Osteoblast (primary cell): Measurements from ENCODE around the gene CD93. TPM values are rescaled to one million over a fixed set of nuclear protein-coding genes. Genes with fewer than 3 reads are reported as not detected.

ENCODE experiments used
- DNase-seq: peaks from one replicate; pipeline ENCODE4 v3.0.0; 2011; ENCODE audit warnings: low spot score, mixed read lengths; ENCODE audit not compliant: insufficient read length; ENCODE audit errors: missing footprints
- H2AFZ ChIP-seq: 2 replicates; pipeline ENCODE4 v1.6.0; 2011; ENCODE audit warnings: mild to moderate bottlenecking, low read length
- H3K27ac ChIP-seq: 2 replicates; pipeline ENCODE4 v1.5.1; 2011; ENCODE audit warnings: mild to moderate bottlenecking, low read depth, low read length, moderate library complexity
- H3K27me3 ChIP-seq: 2 replicates; pipeline ENCODE4 v1.6.0; 2012; ENCODE audit warnings: mild to moderate bottlenecking, control low read depth, inconsistent platforms, low read length, moderate library complexity; ENCODE audit not compliant: insufficient read depth
- H3K36me3 ChIP-seq: 2 replicates; pipeline ENCODE4 v1.5.1; 2011; ENCODE audit warnings: mild to moderate bottlenecking, low read length, control low read depth, moderate library complexity; ENCODE audit not compliant: insufficient read depth
- H3K4me1 ChIP-seq: 2 replicates; pipeline ENCODE4 v1.5.1; 2011; ENCODE audit warnings: mild to moderate bottlenecking, low read length, control low read depth, moderate library complexity; ENCODE audit not compliant: insufficient read depth
- H3K4me2 ChIP-seq: 2 replicates; pipeline ENCODE4 v1.6.0; 2011; ENCODE audit warnings: mild to moderate bottlenecking, low read length; ENCODE audit not compliant: insufficient read depth
- H3K4me3 ChIP-seq: fragments of 200-600 bp; sonication (generic); 3 replicates; pipeline ENCODE4 v1.5.1; 2012; ENCODE audit warnings: mild to moderate bottlenecking, low read length, inconsistent platforms; ENCODE audit not compliant: insufficient read depth
- H3K79me2 ChIP-seq: 2 replicates; pipeline ENCODE4 v1.6.0; 2012; ENCODE audit warnings: mild to moderate bottlenecking, low read length, control low read depth, inconsistent platforms; ENCODE audit not compliant: insufficient read depth
- H3K9me3 ChIP-seq: 2 replicates; pipeline ENCODE4 v1.5.1; 2011; ENCODE audit warnings: low read depth, low read length, control low read depth
- H4K20me1 ChIP-seq: 2 replicates; pipeline ENCODE4 v1.6.0; 2012; ENCODE audit warnings: mild to moderate bottlenecking, low read length, control low read depth; ENCODE audit not compliant: insufficient read depth
- total RNA-seq: library from RNA; depleted of rRNA; stranded (reverse); fragments of >200 nt; gene quantifications from 2 replicates; pipeline ENCODE4 v1.2.3, GENCODE V29; 2012
- TF ChIP-seq, protein P1 (sequence below): IDR thresholded peaks from 2 replicates; pipeline ENCODE4 v1.5.1; 2011; ENCODE audit warnings: mild to moderate bottlenecking, low read depth, low read length, moderate library complexity; ENCODE audit errors: extremely low read depth

The CD93 gene
- total RNA-seq, 1 donor = not detected

DNA sequence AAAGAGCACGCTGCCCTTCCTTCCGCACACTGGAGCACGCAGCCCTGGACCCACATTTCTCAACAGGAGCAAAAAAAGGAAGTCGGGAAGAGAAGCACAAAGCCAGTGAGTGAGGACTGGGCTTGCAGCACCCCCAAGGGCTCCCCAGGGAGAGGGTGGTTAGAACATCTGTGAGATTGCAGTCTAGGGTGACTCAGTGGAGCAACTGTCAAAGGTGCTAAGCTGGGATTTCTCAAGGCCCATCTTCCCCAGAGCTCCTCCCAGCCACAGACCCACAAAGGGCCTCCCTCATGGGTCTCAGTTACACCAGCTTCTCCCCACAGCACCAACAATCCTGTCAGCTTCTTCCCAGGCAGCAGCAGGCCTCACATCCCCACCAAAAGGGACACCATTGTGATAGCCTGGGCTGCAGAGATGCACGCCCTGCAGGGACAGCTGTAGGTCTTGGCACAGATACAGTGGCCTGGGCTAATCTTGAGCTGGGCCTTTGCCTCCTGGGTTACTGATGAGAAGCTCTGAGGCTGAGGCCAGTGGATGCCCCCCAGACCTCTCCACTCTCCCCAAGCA, 39.6 kb upstream of the CD93 start:
- no peaks in the 10 kb centered on the region for H3K9me3 ChIP-seq
- DNase-seq = peak; percentile 86
- no peaks in the 10 kb centered on the region for H3K36me3 ChIP-seq
- TF ChIP-seq, protein P1, sequence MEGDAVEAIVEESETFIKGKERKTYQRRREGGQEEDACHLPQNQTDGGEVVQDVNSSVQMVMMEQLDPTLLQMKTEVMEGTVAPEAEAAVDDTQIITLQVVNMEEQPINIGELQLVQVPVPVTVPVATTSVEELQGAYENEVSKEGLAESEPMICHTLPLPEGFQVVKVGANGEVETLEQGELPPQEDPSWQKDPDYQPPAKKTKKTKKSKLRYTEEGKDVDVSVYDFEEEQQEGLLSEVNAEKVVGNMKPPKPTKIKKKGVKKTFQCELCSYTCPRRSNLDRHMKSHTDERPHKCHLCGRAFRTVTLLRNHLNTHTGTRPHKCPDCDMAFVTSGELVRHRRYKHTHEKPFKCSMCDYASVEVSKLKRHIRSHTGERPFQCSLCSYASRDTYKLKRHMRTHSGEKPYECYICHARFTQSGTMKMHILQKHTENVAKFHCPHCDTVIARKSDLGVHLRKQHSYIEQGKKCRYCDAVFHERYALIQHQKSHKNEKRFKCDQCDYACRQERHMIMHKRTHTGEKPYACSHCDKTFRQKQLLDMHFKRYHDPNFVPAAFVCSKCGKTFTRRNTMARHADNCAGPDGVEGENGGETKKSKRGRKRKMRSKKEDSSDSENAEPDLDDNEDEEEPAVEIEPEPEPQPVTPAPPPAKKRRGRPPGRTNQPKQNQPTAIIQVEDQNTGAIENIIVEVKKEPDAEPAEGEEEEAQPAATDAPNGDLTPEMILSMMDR = no peak
- no peaks in the 10 kb centered on the region for H4K20me1 ChIP-seq
- peaks cover 5% of the 10 kb centered on the region for H3K4me1 ChIP-seq
- no peak overlapping the region for H2AFZ ChIP-seq
- H3K4me2 ChIP-seq = no peak overlapping the region
- no peak overlapping the region for H3K27ac ChIP-seq
- no peak overlapping the region for H3K4me3 ChIP-seq
- peaks cover 2% of the 10 kb centered on the region for H3K27me3 ChIP-seq
- H3K79me2 ChIP-seq = no peaks in the 10 kb centered on the region

DNA sequence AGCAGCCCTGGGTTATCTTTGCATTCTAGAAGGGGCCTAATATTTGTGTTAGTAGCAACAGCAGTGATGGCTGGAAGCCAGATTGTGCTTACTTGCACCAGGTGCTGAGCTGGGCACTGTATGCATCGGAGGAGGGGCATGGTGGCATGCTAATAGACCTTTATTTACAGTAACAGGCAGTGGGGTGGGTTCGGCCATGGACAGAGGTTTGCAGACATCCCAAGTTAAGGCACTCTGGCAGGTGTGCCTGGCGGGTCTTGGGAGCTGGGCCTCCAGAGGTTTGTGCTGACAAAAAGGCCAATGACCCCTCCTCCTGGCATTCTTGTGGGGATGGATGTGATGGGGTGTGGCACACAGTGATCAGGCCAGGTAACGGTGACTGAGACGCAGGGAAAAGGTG, 39.0 kb upstream of the CD93 start:
- H3K27me3 ChIP-seq = peaks cover 2% of the 10 kb centered on the region
- H3K9me3 ChIP-seq = no peaks in the 10 kb centered on the region
- H3K79me2 ChIP-seq = no peaks in the 10 kb centered on the region
- no peak overlapping the region for H3K27ac ChIP-seq
- H3K36me3 ChIP-seq = no peaks in the 10 kb centered on the region
- H3K4me3 ChIP-seq = no peak overlapping the region
- H4K20me1 ChIP-seq = no peaks in the 10 kb centered on the region
- peaks cover 5% of the 10 kb centered on the region for H3K4me1 ChIP-seq
- no peak overlapping the region for H2AFZ ChIP-seq
- TF ChIP-seq, protein P1 = no peak
- DNase-seq = peak; percentile 57
- H3K4me2 ChIP-seq = no peak overlapping the region

DNA sequence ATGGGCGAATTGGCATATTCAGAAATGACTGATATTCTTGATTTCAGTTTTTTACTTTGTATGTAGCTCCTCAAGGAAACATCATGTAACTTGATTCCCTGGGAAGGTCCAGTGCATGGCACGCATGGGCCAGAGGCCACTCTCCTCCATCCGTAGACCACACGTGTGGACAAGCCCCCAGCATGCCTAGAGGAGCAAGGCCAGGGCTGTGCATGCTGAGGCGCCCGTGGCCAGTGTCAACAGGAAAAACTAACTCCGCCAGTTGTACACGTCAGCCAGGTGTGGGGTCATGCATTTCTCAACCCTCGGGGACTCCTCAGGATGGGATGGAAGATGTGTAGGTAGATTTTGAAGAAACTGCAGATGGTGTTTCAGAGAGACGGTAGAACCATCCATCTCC, 37.8 kb upstream of the CD93 start:
- no peaks in the 10 kb centered on the region for H4K20me1 ChIP-seq
- peaks cover 2% of the 10 kb centered on the region for H3K27me3 ChIP-seq
- no peak for DNase-seq
- H3K36me3 ChIP-seq = no peaks in the 10 kb centered on the region
- TF ChIP-seq, protein P1 = no peak
- H3K4me3 ChIP-seq = no peak overlapping the region
- no peak overlapping the region for H3K27ac ChIP-seq
- no peak overlapping the region for H2AFZ ChIP-seq
- peaks cover 5% of the 10 kb centered on the region for H3K4me1 ChIP-seq
- no peaks in the 10 kb centered on the region for H3K79me2 ChIP-seq
- H3K4me2 ChIP-seq = no peak overlapping the region
- H3K9me3 ChIP-seq = no peaks in the 10 kb centered on the region

DNA sequence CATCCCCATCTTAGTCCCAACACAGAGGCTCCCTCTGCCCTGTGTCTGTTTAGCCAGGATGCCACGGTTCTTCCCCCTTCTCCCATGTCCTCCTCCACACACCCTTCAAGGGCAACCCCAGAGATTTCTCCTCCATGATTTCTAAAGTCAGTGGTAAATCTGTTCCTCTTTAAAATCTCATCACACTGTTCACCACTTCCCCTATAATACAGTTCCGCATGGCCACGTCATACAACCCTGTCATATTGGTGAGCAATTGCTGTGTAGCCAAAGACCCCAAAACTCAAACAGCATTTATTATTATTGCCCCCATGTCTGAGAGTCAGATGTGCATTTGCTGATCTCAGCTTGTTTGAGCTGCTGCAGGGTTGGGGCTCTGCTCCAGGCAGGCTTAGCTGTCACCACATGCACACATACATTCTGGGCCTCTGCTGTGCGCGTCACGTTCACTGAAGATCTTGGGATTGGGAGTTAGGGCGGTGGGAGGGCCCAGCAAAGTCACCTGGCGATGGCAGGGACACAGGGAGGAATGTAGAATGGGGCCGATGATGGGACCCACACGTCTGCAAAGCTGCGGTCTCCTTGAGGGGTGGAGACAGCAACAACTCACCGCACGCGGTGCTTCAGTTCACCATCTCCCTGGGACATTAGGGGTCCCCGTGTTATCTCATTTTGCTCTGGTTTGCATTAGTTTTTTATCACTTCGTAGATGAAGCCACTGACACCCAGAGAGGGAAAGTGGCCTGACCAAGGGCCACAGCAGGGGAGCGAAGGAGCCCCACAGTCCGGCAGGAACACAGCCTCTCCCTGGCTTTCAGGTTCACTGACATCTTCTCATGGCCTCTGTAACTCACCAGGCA, 36.9 kb upstream of the CD93 start:
- peak; percentile 62 for DNase-seq
- TF ChIP-seq, protein P1 = no peak
- Histone ChIP-seq H3K4me3 (no peak overlapping the region), H2AFZ (no peak overlapping the region), H3K27me3 (peaks cover 2% of the 10 kb centered on the region), H3K4me2 (no peak overlapping the region), H3K79me2 (no peaks in the 10 kb centered on the region), H4K20me1 (no peaks in the 10 kb centered on the region), H3K4me1 (peaks cover 5% of the 10 kb centered on the region), H3K9me3 (no peaks in the 10 kb centered on the region), H3K27ac (no peak overlapping the region), H3K36me3 (no peaks in the 10 kb centered on the region)
